Measurements from ENCODE around the gene DICER1.
"Not testable (repeated sequence)": the region's sequence is repeated elsewhere in the genome, so short reads cannot be mapped to it uniquely, and the experiment has no call there.

DICER1 gene

DNA sequence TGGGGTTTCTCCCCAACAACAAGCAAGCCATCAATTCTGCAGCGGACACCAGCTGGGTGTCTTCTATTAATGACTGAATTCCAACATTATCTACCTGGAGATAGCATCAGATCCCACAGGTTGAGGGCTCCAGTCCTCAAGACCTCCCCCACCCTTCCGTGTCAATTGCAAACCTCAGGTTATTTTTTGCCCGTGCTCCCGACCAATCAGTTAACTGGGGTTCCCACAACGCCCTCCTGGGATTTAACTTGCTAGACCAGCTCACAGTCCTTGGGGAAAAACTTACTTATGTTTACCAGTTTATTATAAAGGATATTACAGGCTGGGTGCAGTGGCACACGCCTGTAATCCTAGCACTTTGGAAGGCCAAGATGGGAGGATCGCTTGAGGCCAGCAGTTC lies 9.7 kb downstream of the DICER1 start:
- DNase-seq, result no peak

DNA sequence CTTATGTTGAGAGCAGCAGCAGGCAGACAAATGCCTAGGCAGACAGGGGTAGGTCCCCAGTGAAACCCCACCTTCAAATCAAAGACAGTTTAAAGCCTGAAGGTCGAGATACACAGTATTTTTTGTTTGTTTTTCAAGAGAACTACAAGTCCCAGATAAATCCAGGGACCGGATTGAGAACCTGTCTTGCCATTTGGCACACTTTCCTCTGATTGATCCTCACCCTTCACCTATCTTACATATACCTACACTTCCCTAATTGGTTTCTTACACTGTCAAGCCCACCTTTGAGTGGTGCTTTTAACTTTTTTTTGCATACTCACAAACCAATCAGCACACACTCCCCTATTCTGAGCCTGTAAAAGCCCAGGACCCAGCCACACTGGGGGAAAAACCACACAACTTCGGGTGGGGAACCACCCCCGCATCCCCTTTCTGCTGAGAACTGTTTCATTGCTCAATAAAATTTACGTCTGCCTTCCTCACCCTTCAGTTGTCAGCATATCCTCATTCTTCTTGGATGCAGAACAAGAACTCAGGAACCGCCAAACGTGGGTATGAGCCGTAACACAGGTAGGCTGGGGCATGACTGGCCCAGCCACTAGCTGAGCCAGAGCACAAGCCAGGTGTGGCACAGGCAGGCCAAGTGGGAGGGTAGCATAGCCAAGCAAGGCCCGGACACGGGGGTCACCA lies 11.1 kb downstream of the DICER1 start:
- DNase-seq, result no peak

DNA sequence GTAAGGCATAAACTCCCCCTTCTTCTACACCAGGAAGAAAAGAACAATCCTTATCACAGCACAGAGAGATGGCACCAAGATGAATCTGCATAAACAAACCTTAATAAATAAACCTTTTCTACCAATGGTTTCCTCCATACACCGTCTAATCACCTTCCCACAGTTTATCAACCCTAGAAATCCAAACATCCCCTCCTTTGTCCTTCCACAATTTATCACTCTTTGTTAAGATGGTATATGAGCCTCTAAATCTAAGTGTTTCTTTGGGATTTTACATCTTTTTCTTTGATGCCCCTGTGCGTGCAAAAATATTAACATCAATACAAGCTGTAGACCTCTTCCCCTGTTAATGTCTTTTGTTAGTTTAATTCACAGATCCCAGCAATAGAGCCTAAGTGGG lies 12.5 kb downstream of the DICER1 start:
- no peak for DNase-seq

GRCh38 chr14:95143808-95144620 lies 13.3 kb downstream of the DICER1 start:
- DNase-seq, result no peak

DNA sequence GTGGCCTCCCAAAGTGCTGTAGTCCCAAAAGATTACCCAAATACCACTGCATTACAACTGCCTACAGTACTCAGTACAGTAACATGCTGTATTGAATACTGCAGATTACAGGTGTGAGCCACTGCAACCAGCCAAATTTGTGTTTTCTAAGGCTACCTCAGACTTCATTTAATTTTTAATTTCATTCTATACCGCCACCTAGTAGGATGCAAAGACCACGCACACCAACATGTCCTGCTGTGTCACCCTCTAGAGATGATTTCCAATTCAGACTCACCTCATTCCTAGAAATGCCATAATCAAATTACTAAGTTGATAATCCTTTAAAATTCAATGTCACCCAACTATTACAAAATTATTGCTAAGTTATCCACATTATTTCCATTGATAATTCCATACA lies 15.1 kb downstream of the DICER1 start:
- no peak for DNase-seq

GRCh38 chr14:95141684-95142083 lies 15.6 kb downstream of the DICER1 start:
- DNase-seq, result no peak

GRCh38 chr14:95140060-95140858 lies 17.1 kb downstream of the DICER1 start:
- no peak for DNase-seq

- DNase-seq, result no peak
Measured at GRCh38 chr14:95138876-95139275, 18.5 kb downstream of the DICER1 start.

GRCh38 chr14:95138455-95138854 lies 18.9 kb downstream of the DICER1 start:
- DNase-seq, result not testable (repeated sequence)

- DNase-seq, result no peak
Measured at GRCh38 chr14:95137804-95138167, 19.5 kb downstream of the DICER1 start.

GRCh38 chr14:95137164-95137803 lies 20.0 kb downstream of the DICER1 start:
- no peak for DNase-seq

DNA sequence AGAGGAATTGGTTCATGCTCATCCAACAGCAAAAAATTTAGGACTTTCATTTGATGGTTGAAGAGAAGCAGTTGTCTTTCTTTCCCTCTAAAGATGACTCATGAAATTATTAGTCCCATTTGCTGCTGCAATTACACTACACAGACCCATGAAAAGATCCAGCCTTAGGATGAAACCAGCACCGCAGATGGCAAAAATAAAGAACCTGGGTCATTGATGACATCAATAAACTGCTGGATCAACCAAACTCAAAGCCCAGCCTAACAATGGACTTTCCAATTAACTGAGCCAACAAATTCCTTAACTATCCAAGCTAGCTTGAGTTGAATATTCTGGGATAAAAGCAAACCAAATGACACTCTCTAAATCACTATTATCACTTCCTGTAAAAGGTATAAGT lies 20.7 kb downstream of the DICER1 start:
- no peak for DNase-seq

GRCh38 chr14:95134304-95134933 lies 22.9 kb downstream of the DICER1 start:
- peak; percentile 18 for DNase-seq

DNA sequence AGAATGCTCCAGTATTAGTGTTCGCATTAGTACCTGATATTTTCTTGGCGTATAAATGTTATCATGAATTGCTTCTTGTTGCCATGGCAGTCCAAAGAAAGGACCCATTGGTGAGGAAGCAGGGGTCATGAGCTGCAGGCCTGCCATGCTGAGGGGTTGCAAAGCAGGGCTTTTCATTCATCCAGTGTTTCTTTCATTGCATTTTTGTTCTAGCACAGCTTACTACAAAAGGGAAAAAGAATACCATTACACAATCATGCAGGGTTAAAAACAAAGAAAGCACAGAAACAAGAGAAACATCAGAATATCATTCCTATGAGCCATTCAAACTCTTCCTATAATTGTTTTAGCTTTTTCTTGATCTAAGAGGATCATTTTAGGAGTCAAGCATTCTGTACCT lies 24.0 kb downstream of the DICER1 start:
- no peak for DNase-seq

DNA sequence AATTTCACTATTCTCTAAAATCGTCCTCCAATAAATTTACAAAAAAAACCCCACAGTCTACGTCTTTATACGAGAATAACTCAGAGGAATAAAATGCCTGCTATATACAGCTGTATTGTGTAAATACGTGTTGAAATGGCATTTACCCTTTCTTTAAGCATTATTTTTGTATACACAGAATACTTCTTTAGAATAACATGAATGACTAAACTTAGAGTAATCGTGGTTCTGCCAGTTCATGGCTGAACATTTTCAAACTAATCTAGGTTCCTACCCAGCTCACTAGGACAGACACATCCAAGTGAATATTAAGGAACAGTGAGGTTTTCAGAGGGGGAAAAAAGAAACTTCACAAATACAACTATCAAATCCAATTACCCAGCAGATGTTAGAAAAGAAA lies 24.6 kb downstream of the DICER1 start:
- no peak for DNase-seq

GRCh38 chr14:95130549-95130948 lies 26.8 kb downstream of the DICER1 start:
- DNase-seq, result no peak

DNA sequence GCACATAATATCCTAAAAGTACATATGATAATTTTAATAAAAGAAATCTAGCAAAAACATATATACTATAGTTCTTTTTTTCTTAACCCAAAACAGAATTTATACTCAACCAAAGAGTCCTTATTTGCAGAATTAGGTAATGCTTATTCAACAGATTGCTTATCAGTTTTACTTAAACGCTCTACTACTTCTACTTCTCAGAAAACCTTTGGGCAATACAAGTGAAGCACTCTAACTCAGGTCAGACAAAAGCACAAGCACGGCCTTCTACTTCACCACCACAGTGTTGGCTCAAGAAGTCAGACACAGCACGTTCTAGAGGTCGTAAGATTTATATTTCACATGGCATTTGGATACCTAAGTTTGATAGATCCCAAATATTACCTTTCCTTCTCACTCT lies 29.2 kb downstream of the DICER1 start:
- no peak for DNase-seq

- no peak for DNase-seq
Measured at GRCh38 chr14:95127531-95127911, 29.8 kb downstream of the DICER1 start.

DNA sequence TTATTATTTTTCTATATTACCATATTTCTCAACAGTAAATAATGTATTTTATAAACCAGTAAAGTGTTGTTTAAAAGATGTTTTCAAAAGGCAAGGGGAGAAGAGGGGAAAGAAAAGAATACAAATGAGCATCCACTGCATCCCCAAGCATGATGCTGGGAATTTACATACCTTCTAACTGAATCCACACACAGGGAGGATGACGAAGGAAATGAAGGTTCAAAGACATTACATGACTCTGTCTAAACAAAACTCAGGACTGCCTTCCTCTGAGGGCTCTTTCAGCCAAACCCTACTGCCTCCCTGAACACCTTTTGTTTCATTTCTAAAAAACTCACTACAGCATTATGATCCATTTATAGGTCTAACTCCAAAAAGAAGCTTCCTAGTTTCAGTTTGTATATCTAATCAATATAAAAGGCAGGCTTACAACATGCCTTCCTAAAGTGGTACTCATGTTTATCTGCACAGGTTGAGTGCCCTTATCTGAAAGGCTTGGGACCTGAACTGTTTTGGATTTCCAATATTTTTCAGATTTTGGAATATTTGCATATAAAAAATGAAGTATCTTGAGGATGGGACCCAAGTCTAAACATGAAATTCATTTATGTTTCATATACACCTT lies 30.3 kb downstream of the DICER1 start:
- DNase-seq, result no peak

DNA sequence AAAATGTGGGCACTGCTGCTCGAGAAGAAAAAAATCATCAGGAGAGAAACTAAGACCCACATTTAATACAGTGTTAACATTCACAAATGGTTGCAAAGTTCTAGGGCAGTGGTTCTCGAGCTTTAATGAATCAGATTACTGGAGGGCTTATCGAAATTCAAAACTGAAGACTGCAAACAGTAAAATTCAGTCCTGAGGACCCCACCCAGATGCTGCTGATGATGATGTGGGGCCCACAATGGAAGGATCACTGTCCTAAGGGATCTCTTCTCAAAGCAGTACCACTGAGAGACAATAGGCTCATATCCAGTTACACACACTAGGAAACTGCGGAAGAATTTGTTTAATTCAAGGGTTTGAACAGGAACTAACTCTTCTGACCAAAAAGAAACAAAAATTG lies 31.4 kb downstream of the DICER1 start:
- no peak for DNase-seq

DNA sequence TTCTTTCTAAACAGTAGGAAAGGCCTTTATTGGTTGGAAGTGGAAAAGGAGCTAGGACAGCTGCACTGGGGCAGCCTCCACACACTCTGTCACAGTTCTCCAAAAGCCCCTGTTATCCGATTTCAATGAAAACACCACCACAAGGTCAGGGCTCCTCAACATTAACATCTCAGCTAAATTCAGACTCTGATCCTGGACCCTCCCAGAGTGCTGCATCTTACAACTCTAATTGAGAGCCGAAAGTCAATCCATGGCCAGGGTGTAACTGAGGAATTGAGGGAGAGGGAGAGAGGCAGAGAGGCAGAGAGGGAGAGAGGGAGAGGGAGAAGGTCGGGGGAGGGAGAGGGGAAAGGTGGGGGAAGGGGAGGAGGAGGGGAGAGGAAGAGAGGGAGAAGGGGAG lies 32.1 kb downstream of the DICER1 start:
- DNase-seq, result no peak

DNA sequence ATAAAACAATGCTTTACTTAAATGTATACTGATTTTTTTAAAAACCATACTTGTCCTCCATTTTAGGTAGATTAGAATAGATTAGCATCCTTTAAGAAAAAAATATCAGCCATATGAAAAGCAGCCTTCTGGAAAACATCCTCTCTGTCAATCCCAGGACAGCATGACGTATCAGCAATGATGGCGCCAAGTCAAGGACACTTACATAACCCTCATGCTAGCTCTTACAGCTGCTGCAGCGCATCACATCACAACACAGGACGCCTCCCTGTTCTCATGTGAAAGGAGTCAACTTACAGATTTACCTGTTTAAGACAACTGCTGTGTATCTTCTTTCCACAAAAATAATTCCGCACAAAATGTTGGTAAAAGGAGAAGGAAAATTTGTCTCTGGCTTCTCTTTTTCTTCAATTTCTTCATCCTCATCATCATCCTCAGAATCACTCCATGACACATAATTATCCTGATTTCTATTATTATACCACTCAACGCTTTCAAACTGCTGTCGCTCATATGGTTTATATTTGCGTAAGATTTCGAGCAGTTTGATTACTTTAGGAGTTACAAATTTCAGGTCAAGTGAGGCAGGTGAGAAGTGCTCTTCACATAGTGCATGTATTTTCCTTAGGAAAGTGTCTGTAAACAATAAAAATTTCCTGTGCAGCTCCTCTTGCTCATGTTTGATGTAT lies 33.3 kb downstream of the DICER1 start:
- DNase-seq, result no peak

All from kidney glomerular epithelial cell (primary cell).